ENCODE results near the gene UNK.

DNA sequence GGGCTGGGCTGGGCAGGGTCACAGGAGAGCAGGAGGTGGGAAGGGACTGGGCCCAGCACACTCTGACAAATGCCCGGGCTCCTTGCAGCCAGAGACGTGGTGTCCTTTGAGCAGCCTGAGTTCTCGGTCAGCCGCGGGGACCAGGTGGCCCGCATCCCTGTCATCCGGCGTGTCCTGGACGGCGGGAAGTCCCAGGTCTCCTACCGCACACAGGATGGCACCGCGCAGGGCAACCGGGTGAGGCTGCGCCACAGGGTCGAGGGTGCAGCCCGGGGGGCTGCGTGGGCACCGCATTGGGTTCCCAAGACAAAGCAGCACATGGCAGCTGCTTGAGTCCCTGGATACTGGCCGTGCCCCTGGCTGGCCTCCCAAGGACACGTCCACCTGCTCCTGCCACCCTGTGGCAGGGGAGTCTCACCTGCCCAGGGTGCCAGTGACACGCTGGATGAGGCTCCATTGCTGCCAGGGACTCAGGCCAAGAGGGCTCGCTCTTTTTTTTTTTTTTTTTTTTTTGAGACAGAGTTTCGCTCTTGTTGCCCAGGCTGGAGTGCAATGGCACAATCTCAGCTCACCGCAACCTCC lies 40.9 kb upstream of the UNK start:
- TF ChIP-seq, protein P1, sequence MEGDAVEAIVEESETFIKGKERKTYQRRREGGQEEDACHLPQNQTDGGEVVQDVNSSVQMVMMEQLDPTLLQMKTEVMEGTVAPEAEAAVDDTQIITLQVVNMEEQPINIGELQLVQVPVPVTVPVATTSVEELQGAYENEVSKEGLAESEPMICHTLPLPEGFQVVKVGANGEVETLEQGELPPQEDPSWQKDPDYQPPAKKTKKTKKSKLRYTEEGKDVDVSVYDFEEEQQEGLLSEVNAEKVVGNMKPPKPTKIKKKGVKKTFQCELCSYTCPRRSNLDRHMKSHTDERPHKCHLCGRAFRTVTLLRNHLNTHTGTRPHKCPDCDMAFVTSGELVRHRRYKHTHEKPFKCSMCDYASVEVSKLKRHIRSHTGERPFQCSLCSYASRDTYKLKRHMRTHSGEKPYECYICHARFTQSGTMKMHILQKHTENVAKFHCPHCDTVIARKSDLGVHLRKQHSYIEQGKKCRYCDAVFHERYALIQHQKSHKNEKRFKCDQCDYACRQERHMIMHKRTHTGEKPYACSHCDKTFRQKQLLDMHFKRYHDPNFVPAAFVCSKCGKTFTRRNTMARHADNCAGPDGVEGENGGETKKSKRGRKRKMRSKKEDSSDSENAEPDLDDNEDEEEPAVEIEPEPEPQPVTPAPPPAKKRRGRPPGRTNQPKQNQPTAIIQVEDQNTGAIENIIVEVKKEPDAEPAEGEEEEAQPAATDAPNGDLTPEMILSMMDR (IDR thresholded peaks at IDR 0.05; ENCODE audit: extremely low read depth in 1 of 2, insufficient read depth in 1 of 2, low read depth in 1 of 2, low read length in 2 of 2) = no peak
- TF ChIP-seq POLR2A (IDR thresholded peaks at IDR 0.05; ENCODE audit: low read depth, low read length) (no peak), POLR2AphosphoS5 (IDR thresholded peaks at IDR 0.05; ENCODE audit: insufficient read depth, low read depth, low read length) (no peak), FOS (IDR thresholded peaks at IDR 0.05; ENCODE audit: borderline replicate concordance, insufficient read depth, low read length) (no peak), MYC (IDR thresholded peaks at IDR 0.05; ENCODE audit: low read depth, low read length) (no peak)
